ENCODE data around the gene KRTAP5-8.
"Not testable (repeated sequence)": the region's sequence is repeated elsewhere in the genome, so short reads cannot be mapped to it uniquely, and the experiment has no call there.

KRTAP5-8 gene

DNA sequence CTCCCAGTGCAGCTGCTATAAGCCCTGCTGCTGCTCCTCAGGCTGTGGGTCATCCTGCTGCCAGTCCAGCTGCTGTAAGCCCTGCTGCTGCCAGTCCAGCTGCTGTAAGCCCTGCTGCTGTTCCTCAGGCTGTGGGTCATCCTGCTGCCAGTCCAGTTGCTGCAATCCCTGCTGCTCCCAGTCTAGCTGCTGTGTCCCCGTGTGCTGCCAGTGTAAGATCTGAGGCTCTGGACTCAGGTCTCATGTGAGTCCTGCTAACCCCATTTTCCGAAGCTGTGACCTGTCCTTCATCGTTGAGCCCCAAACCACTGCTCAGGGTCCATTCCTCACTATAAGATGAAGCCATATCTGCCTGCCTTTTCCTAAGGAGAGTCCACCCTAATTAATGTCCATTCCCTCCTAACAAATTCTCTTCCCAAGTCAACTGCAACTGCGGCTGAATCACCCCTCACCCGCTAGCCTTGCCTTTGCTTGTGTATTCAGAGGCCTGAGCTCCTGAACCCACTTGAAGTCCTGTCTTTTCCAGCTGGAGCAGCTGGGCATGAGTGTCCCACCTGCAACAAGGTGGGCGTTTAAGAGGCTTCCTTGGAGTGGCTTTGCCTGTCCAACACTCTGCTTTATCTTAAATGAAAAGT, 10.1 kb upstream of the KRTAP5-8 start:
- H3K4me3 ChIP-seq (ENCODE audit: low read length): no peak overlapping the region
- DNase-seq (ENCODE audit: low read depth): no peak
- TF ChIP-seq, protein P1, sequence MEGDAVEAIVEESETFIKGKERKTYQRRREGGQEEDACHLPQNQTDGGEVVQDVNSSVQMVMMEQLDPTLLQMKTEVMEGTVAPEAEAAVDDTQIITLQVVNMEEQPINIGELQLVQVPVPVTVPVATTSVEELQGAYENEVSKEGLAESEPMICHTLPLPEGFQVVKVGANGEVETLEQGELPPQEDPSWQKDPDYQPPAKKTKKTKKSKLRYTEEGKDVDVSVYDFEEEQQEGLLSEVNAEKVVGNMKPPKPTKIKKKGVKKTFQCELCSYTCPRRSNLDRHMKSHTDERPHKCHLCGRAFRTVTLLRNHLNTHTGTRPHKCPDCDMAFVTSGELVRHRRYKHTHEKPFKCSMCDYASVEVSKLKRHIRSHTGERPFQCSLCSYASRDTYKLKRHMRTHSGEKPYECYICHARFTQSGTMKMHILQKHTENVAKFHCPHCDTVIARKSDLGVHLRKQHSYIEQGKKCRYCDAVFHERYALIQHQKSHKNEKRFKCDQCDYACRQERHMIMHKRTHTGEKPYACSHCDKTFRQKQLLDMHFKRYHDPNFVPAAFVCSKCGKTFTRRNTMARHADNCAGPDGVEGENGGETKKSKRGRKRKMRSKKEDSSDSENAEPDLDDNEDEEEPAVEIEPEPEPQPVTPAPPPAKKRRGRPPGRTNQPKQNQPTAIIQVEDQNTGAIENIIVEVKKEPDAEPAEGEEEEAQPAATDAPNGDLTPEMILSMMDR (conservative IDR thresholded peaks at IDR 0.05; ENCODE audit: low read depth, low read length): no peak

DNA sequence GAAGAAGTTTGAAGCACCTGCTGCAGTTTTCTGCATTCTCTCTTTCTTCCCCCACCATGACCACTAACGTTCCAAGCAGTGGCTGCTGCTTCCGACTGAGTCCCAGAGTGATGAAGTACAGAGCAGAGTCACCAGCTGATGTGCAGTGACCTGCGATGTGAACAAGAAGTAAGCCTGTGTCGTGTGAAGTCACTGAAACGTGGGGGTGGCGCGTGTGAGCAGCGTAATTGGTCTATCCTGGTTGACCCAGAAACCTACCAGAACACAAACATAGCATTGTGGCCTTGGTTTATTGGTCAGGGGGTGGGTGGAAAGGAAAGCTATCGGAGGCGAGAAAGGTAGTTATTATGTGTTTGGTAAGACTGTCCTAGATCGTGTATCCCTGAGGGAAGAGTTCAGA, 7.2 kb upstream of the KRTAP5-8 start:
- TF ChIP-seq, protein P1 (conservative IDR thresholded peaks at IDR 0.05; ENCODE audit: low read depth, low read length): no peak
- DNase-seq (ENCODE audit: low read depth): no peak
- no peak overlapping the region for H3K4me3 ChIP-seq (ENCODE audit: low read length)

DNA sequence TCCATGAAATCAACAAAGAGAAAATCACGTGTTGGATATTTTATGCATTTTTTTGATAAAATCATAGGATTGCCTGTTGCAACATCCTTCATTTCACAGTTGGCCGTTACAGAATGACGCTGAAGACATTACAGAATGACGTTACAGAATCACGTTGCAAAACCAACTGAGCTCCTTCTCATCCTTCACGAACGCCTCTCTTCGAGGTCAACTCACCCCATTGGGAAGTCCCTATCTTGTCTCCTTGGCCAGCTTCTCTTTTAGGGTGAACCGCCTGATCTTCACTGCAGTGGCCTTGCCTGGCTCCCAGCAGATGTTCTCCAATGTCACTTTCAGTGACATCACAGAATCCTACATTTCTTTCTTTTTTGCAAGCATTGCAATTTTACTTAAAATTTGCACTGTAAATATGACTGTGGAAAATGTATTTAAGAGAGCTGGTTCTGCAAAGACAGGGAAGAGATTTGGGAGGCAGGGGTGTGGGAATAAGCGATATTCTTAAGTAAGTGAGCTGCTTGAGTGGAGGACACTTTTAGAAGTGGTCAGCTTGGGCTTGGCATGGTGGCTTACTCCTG, 5.7 kb upstream of the KRTAP5-8 start:
- TF ChIP-seq, protein P1 (conservative IDR thresholded peaks at IDR 0.05; ENCODE audit: low read depth, low read length): no peak
- no peak for DNase-seq (ENCODE audit: low read depth)
- no peak overlapping the region for H3K4me3 ChIP-seq (ENCODE audit: low read length)

DNA sequence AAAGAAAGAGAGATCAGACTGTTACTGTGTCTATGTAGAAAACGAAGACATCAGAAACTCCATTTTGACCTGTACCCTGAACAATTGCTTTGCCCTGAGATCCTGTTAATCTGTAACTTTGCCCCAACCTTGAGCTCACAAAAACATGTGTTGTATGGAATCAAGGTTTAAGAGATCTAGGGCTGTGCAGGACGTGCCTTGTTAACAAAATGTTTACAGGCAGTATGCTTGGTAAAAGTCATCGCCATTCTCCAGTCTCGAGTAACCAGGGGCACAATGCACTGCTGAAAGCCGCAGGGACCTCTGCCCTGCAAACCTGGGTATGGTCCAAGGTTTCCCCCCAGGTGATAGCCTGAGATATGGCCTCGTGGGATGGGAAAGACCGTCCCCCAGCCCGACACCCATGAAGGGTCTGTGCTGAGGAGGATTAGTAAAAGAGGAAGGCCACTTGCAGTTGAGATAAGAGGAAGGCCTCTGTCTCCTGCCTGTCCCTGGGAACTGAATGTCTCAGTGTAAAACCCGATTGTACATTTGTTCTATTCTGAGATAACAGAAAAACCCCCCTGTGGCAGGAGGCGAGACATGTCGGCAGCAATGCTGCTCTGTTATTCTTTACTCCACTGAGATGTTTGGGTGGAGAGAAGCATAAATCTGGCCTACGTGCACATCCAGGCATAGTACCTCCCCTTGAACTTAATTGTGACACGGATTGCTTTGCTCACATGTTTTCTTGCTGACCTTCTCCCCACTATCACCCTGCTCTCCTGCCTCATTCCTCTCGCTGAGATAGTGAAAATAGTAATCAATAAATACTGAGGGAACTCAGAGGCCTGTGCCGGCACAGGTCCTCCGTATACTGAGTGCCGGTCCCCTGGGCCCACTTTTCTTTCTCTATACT, 2.9 kb upstream of the KRTAP5-8 start:
- H3K4me3 ChIP-seq (ENCODE audit: low read length); DNase-seq (ENCODE audit: low read depth): not testable (repeated sequence)

DNA sequence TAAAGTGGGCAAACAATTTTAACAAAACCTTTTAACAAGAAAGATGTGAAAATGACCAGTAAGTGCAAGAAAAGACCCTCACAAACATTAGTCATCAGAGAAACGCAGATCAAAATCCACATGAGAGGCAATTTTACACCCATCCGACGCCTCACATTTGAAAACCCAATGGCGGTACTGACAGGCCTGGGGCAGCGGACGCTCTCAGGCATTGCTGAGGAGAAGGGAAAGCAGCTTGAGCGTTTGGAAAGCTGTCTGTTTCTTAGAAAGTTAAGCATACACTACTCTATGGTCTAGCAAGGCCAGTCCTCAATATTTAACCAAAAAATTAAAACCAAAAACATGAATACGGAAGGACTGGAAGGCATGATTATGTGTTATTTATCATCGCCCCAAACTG, 2.0 kb upstream of the KRTAP5-8 start:
- DNase-seq (ENCODE audit: low read depth): no peak
- no peak overlapping the region for H3K4me3 ChIP-seq (ENCODE audit: low read length)
- TF ChIP-seq, protein P1 (conservative IDR thresholded peaks at IDR 0.05; ENCODE audit: low read depth, low read length): no peak

DNA sequence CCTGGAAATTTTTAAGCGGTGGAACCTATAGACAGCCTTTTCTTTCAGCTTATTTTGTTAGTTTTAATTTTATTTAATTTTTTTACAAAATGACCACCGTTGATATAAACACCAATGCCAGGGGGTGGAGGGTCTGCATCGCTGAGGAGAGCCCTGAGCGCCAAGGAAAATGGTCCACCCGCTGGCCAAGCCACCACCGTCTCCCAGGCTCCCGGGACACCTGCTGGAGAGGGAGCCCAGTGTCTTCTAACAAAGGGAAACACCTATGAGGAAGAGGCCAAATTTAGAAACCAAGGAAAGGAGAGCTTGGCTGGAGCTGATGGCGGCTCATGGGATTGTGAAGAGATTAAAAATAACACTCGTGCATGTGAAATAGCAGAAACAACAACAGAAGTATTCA, 288 bp upstream of the KRTAP5-8 start:
- TF ChIP-seq, protein P1 (conservative IDR thresholded peaks at IDR 0.05; ENCODE audit: low read depth, low read length): no peak
- DNase-seq (ENCODE audit: low read depth): no peak
- no peak overlapping the region for H3K4me3 ChIP-seq (ENCODE audit: low read length)

DNA sequence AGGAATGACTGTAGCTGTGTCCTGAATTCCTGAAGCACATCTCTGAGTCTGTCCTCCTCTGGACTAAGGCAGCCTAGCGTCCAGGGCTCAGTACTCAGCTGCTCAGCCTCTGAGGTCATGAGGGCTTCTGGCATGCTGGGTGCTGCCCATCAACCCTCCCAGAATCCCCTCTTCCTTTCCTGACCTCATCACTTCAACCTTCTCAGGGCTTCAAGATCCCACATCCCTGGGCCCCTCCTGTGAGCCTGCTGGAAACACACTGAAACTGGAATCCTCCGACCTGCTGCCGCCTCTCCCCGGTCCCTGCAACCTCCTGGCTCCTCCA, 803 bp downstream of the KRTAP5-8 start:
- TF ChIP-seq, protein P1 (conservative IDR thresholded peaks at IDR 0.05; ENCODE audit: low read depth, low read length): no peak
- H3K4me3 ChIP-seq (ENCODE audit: low read length): no peak overlapping the region
- no peak for DNase-seq (ENCODE audit: low read depth)

Data from retinal pigment epithelial cell (primary cell).